Kidney (tissue), 14 donors: ENCODE results near the gene MYH11. TPM values are rescaled to one million over a fixed set of nuclear protein-coding genes. Genes with fewer than 3 reads are reported as not detected.

Source experiments
- DNase-seq, 5 donors: peaks; one replicate each; pipeline ENCODE4 v3.0.0-alpha.2; 2013 to 2020
- FAIRE-seq: peaks from 2 replicates; lab custom pipeline; 2012; peaks lifted over from hg19 to GRCh38; lab: Jason Lieb, UNC
- H3K27ac ChIP-seq, 2 donors: one replicate each; pipeline ENCODE4 v1.7.0; 2013; ENCODE audit warnings: low read depth in 2 of 2, low read length in 2 of 2, inconsistent platforms in 1 of 2
- H3K27me3 ChIP-seq: one replicate; pipeline ENCODE4 v1.7.1; 2013; ENCODE audit warnings: low read length, inconsistent platforms; ENCODE audit not compliant: control insufficient read depth, insufficient read depth
- H3K36me3 ChIP-seq, 3 donors: one replicate each; pipeline versions ENCODE4 v1.7.0 to v1.7.1; 2013; ENCODE audit warnings: low read length in 3 of 3, control low read depth in 1 of 3, inconsistent platforms in 1 of 3; ENCODE audit not compliant: insufficient read depth in 3 of 3, control insufficient read depth in 2 of 3
- H3K4me1 ChIP-seq, 3 donors: one replicate each; pipeline versions ENCODE4 v1.7.0 to v1.7.1; 2013; ENCODE audit warnings: low read length in 3 of 3, inconsistent platforms in 1 of 3, low read depth in 1 of 3; ENCODE audit not compliant: control insufficient read depth in 2 of 3, insufficient read depth in 2 of 3
- H3K4me3 ChIP-seq, 3 donors: one replicate each; pipeline versions ENCODE4 v1.7.0 to v1.8.1; 2013; ENCODE audit warnings: low read length in 3 of 3, control low read depth in 1 of 3, inconsistent platforms in 1 of 3
- H3K9ac ChIP-seq, 3 donors: one replicate each; pipeline versions ENCODE4 v1.7.0 to v1.7.1; 2013; ENCODE audit warnings: low read length in 3 of 3, control low read depth in 1 of 3, inconsistent platforms in 1 of 3
- H3K9me3 ChIP-seq, 3 donors: one replicate each; pipeline versions ENCODE4 v1.7.0 to v1.7.1; 2013; ENCODE audit warnings: low read length in 3 of 3, control low read depth in 1 of 3, inconsistent platforms in 1 of 3; ENCODE audit not compliant: control insufficient read depth in 2 of 3, insufficient read depth in 1 of 3
- intact Hi-C: fragments of 100-400 bp; cut with DNase I; formaldehyde crosslinking; loops from one replicate; pipeline ENCODE4 v1.11.1; 2022
- polyA plus RNA-seq: library from polyadenylated mRNA; stranded (reverse); fragments of 350-450 nt; fragmentation: Illumina TruSeq; extraction: RNeasy Lipid Tissue Mini Kit (QIAGEN cat#74804); gene quantifications from one replicate; pipeline ENCODE4 v1.2.3, GENCODE V29; 2014; ENCODE audit warnings: low read depth, low replicate concordance; ENCODE audit not compliant: insufficient read depth
- total RNA-seq: library from RNA; stranded (reverse); fragmentation: NEBNext Ultra II Directional; extraction: Animal tissue kit (Norgen Biotek cat#: 25700); gene quantifications from one replicate; pipeline ENCODE4 v1.2.1, GENCODE V29; 2021
- TF ChIP-seq, protein P1 (sequence below): IDR thresholded peaks from 3 replicates; pipeline ENCODE4 v1.5.1; 2012; ENCODE audit warnings: mild to moderate bottlenecking, moderate library complexity, borderline replicate concordance; ENCODE audit not compliant: insufficient read depth; ENCODE audit errors: extremely low read depth
- donor health status: control.
- donor health status: control.
- donor health status: control.
- donor health status: control.
- donor health status: control.
- donor health status: DM: yes; HTN: yes; CAD: no.
- donor health status: Normal renal cell carcinoma (clear cell type).

The MYH11 gene
- total and polyA plus RNA-seq, 2 donors from 2014 or later: 40.2 to 175 TPM

DNA sequence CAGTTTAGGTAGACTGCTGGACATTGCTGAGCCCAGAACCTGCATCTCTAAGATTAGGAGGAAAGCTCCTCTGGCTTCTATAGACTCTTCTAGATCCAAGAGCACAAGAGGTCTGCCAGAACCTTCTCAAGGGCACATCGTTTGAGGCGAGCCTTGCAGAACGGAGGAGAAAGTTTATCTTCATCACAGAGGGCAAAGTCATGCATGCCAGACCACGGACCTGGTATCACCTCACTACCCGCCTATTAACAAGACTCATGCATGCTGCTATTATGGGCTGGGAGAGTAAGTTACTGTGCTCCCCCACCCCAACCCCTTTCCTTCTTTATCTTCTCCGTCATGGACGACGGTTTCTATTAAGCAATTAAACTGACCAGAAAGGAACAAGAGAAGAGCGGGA, 23.3 kb downstream of the MYH11 start:
- H3K27ac ChIP-seq: no peak overlapping the region
- no peak for FAIRE-seq
- H3K9ac ChIP-seq: no peak overlapping the region

DNA sequence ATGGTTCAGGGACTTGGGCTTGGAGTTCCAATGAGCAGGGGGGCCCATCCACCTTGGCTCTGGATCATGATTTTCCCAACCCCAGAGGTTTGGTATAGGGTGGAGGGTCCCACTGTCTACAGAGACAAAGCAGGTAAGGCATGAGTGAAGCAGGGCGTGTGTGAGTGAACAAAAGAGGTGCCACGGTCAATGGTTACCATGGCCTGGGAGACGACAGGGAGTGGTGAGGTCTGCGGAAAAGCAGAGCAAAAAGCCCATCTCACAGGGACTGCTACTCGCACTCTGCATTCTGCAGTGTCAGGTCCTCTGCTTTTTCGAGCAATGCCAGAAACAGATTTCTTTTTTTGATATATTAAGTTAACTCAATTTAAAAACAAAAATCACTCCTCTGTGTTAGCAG, 24.6 kb downstream of the MYH11 start:
- FAIRE-seq (no peak), DNase-seq (no peak)
- no peaks in the 10 kb centered on the region for H3K4me1 ChIP-seq
- H3K4me3 ChIP-seq: no peak overlapping the region
- TF ChIP-seq, protein P1, sequence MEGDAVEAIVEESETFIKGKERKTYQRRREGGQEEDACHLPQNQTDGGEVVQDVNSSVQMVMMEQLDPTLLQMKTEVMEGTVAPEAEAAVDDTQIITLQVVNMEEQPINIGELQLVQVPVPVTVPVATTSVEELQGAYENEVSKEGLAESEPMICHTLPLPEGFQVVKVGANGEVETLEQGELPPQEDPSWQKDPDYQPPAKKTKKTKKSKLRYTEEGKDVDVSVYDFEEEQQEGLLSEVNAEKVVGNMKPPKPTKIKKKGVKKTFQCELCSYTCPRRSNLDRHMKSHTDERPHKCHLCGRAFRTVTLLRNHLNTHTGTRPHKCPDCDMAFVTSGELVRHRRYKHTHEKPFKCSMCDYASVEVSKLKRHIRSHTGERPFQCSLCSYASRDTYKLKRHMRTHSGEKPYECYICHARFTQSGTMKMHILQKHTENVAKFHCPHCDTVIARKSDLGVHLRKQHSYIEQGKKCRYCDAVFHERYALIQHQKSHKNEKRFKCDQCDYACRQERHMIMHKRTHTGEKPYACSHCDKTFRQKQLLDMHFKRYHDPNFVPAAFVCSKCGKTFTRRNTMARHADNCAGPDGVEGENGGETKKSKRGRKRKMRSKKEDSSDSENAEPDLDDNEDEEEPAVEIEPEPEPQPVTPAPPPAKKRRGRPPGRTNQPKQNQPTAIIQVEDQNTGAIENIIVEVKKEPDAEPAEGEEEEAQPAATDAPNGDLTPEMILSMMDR: no peak
- H3K27me3 ChIP-seq: no peaks in the 10 kb centered on the region
- no peaks in the 10 kb centered on the region for H3K9me3 ChIP-seq
- intact Hi-C loops: no loop called here
- no peak overlapping the region for H3K27ac ChIP-seq
- H3K9ac ChIP-seq: no peak overlapping the region
- H3K36me3 ChIP-seq: no peaks in the 10 kb centered on the region

More for the DNA sequence above, 23.3 kb downstream of the MYH11 start:
- no peak overlapping the region for H3K4me3 ChIP-seq
- H3K9me3 ChIP-seq: no peaks in the 10 kb centered on the region
- H3K36me3 ChIP-seq: no peaks in the 10 kb centered on the region
- H3K4me1 ChIP-seq: no peaks in the 10 kb centered on the region
- intact Hi-C loops: no loop called here
- TF ChIP-seq, protein P1: no peak
- DNase-seq: peak in 2 of 5 donors; percentile 46 to 50
- no peaks in the 10 kb centered on the region for H3K27me3 ChIP-seq

DNA sequence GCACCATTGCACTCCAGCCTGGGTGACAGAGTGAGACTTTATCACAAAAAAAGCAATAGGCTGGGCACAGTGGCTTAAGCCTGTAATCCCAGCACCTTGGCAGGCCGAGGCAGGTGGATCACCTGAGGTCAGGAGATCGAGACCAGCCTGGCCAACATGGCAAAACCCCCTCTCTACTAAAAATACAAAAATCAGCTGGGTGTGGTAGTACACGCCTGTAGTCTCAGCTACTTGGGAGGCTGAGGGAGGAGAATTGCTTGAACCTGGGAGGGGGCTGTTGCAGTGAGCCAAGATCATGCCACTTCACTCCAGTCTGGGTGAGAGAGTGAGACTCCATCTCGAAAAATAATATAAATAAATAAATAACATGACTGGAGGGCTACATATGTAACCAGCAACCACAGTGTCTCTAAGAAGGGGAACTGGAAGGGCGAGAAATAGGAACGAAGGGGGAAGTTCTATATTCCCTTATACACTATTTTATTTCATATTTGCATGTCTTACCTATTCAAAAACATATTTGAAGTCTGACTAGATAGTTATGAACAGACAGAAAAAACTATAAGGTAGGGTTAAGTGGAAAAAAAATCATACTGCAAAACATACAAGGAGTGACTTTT, 25.9 kb downstream of the MYH11 start:
- H3K9me3 ChIP-seq: no peaks in the 10 kb centered on the region
- no peak overlapping the region for H3K27ac ChIP-seq
- no peak overlapping the region for H3K9ac ChIP-seq
- H3K36me3 ChIP-seq: no peaks in the 10 kb centered on the region
- FAIRE-seq (no peak), DNase-seq (no peak)
- H3K4me1 ChIP-seq: no peaks in the 10 kb centered on the region
- intact Hi-C loops: no loop called here
- no peak overlapping the region for H3K4me3 ChIP-seq
- TF ChIP-seq, protein P1: no peak
- no peaks in the 10 kb centered on the region for H3K27me3 ChIP-seq

DNA sequence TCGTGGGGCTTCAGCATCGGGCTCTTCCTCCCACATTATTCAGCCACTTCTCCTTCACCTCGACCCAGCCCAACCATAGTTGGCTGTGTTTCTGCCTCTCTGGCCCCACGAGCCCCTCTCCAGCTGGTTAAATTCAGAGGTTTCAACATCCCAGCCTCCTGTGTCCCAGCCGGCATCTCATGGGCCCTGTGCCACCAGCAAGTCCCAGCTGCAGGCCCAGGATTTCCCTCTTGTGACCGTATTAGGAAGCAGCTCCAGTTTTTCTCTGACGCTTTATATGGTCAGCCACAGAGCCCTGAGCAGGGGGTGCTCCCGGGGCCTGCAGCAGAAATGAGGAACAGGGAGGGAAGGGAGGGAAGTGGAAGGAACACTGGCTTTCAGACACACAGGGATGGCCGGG, 27.4 kb downstream of the MYH11 start:
- H3K9me3 ChIP-seq: no peaks in the 10 kb centered on the region
- no peaks in the 10 kb centered on the region for H3K4me1 ChIP-seq
- H3K4me3 ChIP-seq: no peak overlapping the region
- H3K27me3 ChIP-seq: no peaks in the 10 kb centered on the region
- TF ChIP-seq, protein P1: no peak
- intact Hi-C loops: no loop called here
- H3K9ac ChIP-seq: no peak overlapping the region
- no peaks in the 10 kb centered on the region for H3K36me3 ChIP-seq
- FAIRE-seq (no peak), DNase-seq (peak in 4 of 5 donors; percentile 34 to 91 (median 61))
- H3K27ac ChIP-seq: no peak overlapping the region
